Large intestine (tissue), 3 donors: ENCODE measurements around the gene EIF2S1. TPM values are rescaled to one million over a fixed set of nuclear protein-coding genes. Genes with fewer than 3 reads are reported as not detected.
"Not testable (repeated sequence)": the region's sequence is repeated elsewhere in the genome, so short reads cannot be mapped to it uniquely, and the experiment has no call there.

Source experiments
- DNase-seq, 2 donors: peaks; one replicate each; pipeline versions ENCODE4 v3.0.0 to v3.0.0-alpha.2; 2013
- H3K27ac ChIP-seq: one replicate; pipeline ENCODE4 v1.5.1; 2013; ENCODE audit warnings: low read length
- H3K27me3 ChIP-seq: 2 replicates; pipeline ENCODE4 v1.6.1; 2013; ENCODE audit warnings: low read length; ENCODE audit not compliant: control insufficient read depth, insufficient read depth
- H3K36me3 ChIP-seq: 2 replicates; pipeline ENCODE4 v1.6.1; 2013; ENCODE audit warnings: low read length; ENCODE audit not compliant: control insufficient read depth, insufficient read depth
- H3K4me1 ChIP-seq: one replicate; pipeline ENCODE4 v1.6.1; 2013; ENCODE audit warnings: low read length; ENCODE audit not compliant: control insufficient read depth, insufficient read depth
- H3K4me3 ChIP-seq: one replicate; pipeline ENCODE4 v1.5.1; 2013; ENCODE audit warnings: low read length
- H3K9me3 ChIP-seq: one replicate; pipeline ENCODE4 v1.6.1; 2013; ENCODE audit warnings: mild to moderate bottlenecking, low read depth, low read length, moderate library complexity; ENCODE audit not compliant: control insufficient read depth
- WGBS: methylation state at CpG from one replicate; pipeline ENCODE4 v1.1.5; 2013; ENCODE audit warnings: low lambda C conversion rate; ENCODE audit not compliant: insufficient coverage; 5-methylcytosine and 5-hydroxymethylcytosine counted together
- polyA plus RNA-seq: library from polyadenylated mRNA; unstranded; fragments of 120-200 nt; gene quantifications from one replicate; pipeline ENCODE4 v1.2.1, GENCODE V29; 2013

EIF2S1 gene
- polyA plus RNA-seq, 1 donor: 85.7 TPM

DNA sequence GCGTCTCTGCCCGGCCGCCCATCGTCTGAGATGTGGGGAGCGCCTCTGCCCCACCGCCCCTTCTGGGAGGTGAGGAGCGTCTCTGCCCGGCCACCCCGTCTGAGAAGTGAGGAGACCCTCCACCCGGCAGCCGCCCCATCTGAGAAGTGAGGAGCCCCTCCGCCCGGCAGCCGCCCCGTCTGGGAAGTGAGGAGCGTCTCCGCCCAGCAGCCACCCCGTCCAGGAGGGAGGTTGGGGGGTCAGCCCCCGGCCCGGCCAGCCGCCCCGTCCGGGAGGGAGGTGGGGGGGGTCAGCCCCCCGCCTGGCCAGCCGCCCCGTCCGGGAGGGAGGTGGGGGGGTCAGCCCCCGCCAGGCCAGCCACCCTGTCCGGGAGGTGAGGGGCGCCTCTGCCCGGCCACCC lies 18.9 kb upstream of the EIF2S1 start:
- H3K9me3 ChIP-seq: not testable (repeated sequence)

DNA sequence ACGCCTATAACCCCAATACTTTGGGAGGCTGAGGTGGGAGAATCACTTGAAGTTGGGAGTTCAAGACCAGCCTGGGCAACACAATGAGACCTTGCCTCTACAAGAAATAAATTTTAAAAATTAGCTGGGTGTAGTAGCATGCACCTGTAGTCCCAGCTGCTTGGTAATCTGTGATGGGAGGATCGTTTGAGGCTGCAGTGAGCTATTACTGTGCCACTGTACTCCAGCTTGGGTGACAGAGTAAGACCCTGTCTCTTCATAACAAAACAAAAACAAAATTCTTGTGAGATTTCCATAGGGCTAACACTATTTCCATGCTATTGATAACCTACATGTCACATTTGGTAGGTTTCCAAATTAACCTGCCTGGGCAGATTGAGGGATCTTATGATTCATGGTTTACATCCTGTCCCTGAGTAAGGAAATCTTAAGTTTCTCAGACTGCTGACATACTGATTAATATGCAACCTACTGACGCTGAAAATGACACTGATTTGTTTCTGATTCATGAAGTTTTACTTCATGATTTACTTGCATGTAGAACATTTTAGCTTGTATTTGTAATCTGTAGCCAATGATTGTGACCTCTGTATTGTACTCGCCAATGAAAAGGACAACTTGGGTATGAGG lies 16.4 kb upstream of the EIF2S1 start:
- no peak overlapping the region for H3K4me3 ChIP-seq
- H3K27me3 ChIP-seq: no peaks in the 10 kb centered on the region
- H3K4me1 ChIP-seq: no peaks in the 10 kb centered on the region
- WGBS: 100% methylated on average over 1 of the region's 4 CpGs
- no peak for DNase-seq
- peaks cover 51% of the 10 kb centered on the region for H3K36me3 ChIP-seq
- H3K9me3 ChIP-seq: peaks cover 3% of the 10 kb centered on the region
- H3K27ac ChIP-seq: no peak overlapping the region

More for the DNA sequence above, 18.9 kb upstream of the EIF2S1 start:
- H3K27me3 ChIP-seq, H3K4me3 ChIP-seq, H3K27ac ChIP-seq, H3K4me1 ChIP-seq, DNase-seq: not testable (repeated sequence)
- no CpG with 5 or more reads among the region's 31 CpGs for WGBS
- peaks cover 55% of the 10 kb centered on the region for H3K36me3 ChIP-seq

DNA sequence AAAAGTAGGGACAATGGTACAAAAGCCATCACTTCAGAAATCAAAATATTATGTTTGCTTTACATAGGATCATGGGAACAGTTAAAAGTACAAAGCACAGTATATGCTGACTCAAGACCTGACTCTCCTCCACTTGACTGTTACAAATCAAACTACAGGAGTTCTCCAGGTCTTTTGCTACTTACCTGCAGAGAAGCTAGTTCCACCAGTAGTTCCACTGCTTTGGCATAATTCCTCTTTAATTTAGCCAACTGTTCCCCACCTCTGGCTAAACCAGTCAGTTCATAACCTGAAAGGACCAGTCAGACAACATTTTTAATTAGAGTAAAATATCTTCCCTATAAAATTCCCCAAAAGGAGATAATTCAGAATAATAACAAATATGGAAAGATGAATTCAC lies 14.5 kb upstream of the EIF2S1 start:
- H3K36me3 ChIP-seq: peaks cover 57% of the 10 kb centered on the region
- no peaks in the 10 kb centered on the region for H3K4me1 ChIP-seq
- H3K27ac ChIP-seq: no peak overlapping the region
- H3K27me3 ChIP-seq: no peaks in the 10 kb centered on the region
- H3K4me3 ChIP-seq: no peak overlapping the region
- no peak for DNase-seq
- H3K9me3 ChIP-seq: peaks cover under 1% of the 10 kb centered on the region

DNA sequence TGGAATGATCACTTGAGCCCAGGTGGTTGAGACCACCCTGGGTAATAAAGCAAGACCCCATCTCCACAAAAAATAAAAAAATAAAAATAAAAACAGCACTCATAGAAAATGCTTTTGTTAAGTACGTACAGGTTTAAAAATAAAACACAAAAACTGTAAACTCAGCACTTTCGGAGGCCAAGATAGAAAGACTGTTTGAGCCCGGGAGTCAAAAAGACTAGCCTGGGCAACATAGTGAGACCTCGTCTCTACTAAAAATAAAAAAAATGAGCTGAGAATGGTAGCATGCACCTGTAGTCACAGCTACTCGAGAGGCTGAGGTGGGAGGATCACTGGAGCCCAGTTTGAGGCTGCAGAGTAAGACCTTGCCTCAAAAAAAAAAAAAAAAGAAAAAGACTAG lies 8.1 kb upstream of the EIF2S1 start:
- H3K36me3 ChIP-seq: peaks cover 46% of the 10 kb centered on the region

DNA sequence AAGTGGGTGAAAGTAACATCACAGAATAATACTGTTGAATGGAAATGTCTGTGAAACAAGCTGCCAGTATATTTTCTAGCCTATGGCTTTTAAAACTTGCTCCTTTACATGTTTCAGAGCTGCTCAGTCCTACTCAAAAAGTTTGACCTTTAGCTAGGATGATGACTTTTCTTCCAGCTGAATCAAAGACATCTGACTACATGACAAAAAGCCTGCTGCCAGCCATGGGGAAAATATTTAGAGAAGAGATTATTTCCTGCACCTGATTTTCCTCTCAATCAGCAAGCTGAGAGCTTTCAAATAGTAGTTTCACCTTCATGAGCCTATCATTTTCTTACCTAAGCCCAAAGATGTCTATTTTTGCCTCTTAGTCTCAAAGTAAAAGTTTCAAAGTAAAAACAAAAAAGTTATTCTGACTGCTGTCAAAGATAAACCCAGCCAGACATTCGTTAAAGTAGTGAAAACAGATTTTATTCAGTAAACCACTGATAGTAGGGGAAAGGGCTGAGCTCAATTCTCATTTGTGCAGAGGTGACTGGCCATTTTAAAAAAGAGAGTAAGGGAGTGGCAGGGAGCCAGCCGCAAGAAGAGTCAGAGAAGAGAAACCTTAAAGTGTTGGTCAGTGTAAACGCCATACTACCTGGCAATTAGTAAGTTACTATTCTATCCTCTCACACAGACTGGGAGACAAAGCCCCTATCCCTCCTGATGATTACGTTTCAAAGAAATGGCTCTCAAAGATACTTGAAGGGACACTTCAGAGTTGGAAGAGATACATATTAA lies 2.8 kb upstream of the EIF2S1 start:
- Histone ChIP-seq H3K36me3 (peaks cover 8% of the 10 kb centered on the region), H3K27me3 (no peaks in the 10 kb centered on the region), H3K27ac (no peak overlapping the region), H3K9me3 (no peaks in the 10 kb centered on the region), H3K4me1 (peaks cover 13% of the 10 kb centered on the region), H3K4me3 (no peak overlapping the region)
- DNase-seq: no peak
- no CpG with 5 or more reads among the region's 4 CpGs for WGBS

More for the DNA sequence above, 8.1 kb upstream of the EIF2S1 start:
- no peaks in the 10 kb centered on the region for H3K4me1 ChIP-seq
- WGBS: 100% methylated on average over 1 of the region's 5 CpGs
- no peak overlapping the region for H3K27ac ChIP-seq
- DNase-seq: no peak
- no peaks in the 10 kb centered on the region for H3K27me3 ChIP-seq
- no peak overlapping the region for H3K4me3 ChIP-seq
- H3K9me3 ChIP-seq: no peaks in the 10 kb centered on the region

DNA sequence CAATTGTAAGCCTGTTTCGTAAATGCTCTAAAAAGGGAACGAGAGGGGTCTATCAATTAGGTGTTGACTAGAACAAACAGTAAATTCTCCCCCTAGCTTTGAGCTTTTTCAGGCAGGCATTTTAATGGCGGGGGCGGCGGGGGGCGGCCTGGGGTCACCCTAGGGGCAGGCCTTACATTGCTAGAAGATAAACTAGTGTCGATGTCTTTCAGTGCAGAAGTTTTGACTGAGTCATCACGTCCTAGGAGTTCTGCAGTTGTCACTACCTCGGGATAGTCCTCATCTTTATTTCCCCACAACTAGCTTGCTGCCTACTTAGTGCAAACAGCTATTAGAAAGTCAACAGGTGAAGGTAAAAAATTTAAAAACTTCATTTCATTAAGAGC lies 2.2 kb upstream of the EIF2S1 start:
- no peaks in the 10 kb centered on the region for H3K27me3 ChIP-seq
- H3K36me3 ChIP-seq: peaks cover 3% of the 10 kb centered on the region
- H3K27ac ChIP-seq: no peak overlapping the region
- no peak for DNase-seq
- H3K4me1 ChIP-seq: peaks cover 13% of the 10 kb centered on the region
- no peaks in the 10 kb centered on the region for H3K9me3 ChIP-seq
- no peak overlapping the region for H3K4me3 ChIP-seq
- WGBS: no CpG with 5 or more reads among the region's 9 CpGs

DNA sequence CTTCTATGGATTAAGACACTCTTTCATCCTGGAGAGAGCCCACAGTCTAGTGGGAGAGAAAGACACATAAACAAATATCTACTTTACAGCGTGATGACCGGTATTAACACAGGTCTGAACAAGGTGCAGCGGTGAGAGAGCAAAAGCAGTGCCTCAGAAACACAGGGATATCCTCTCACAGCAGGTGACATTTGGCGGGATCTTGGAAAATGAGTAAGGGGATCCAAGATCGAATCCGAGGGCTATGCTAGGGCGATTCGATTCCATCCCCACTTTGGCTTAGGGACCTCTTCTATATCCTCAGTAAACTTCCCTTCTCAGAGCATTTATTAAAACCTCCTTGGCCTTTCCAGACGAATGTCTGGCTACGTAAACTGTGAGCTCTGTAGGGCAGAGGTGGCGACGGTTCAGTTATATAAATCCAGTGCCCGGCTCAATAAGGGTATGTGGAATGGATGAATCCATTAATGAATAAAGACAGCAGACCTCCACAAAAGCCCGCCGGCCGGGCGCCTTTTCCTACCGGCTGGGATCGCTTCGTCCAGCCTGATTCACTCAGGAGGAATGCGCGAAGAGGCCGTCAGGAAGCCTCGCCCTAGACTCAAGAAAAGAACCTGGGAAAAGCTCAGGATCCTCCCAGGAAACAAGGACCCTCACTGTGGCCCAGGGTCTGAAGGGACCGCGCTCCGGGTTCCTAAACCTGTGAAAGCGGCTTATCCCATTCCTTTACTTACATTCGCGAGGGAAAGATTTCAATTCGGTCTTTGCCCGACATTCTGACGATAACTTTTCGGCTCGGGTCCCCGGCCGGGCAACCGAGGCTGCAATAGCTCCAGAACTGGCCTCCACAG lies 979 bp upstream of the EIF2S1 start:
- Histone ChIP-seq H3K4me1 (peaks cover 13% of the 10 kb centered on the region), H3K4me3 (peak overlapping the region; percentile 70), H3K9me3 (no peaks in the 10 kb centered on the region), H3K27ac (peak overlapping the region; percentile 59), H3K36me3 (no peaks in the 10 kb centered on the region), H3K27me3 (no peaks in the 10 kb centered on the region)
- no CpG with 5 or more reads among the region's 38 CpGs for WGBS
- peak; percentile 9 to 37 for DNase-seq

DNA sequence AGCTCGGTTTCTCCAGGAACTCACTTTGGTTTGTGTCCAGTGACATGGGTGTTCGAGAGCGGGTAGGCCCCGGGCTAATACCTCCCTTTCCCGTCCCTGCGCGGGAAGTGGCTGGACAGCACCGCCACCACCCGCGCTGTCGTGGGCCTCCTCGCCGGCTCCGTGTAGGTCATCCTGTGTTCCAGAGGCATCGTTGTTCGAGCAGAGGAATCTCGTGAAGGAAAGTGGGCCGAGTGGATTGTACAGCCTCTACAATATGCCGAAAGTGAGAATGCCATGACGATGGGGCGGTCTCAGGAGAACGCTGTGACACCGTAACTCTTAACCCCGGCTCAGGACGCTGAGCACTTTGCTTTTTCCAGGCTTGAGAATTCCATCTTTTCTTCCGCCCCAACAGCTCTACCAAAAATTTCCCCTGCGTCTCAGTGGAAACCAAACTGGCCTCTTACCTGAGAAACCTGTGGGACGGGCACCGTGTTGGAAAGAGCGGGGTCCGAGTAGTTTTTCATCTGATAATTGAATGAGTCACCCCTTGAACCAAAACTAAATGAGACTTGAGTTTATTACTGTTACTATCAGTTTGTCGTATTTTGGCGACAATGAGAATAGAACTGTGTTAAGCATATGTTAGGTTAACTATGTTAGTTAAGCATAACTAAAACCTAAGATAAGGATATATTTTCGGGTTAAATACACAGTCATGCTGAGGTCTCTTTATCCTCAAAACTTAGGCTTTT lies 510 bp downstream of the EIF2S1 start:
- WGBS: 9% methylated on average over 3 of the region's 34 CpGs
- no peaks in the 10 kb centered on the region for H3K27me3 ChIP-seq
- H3K36me3 ChIP-seq: peaks cover 6% of the 10 kb centered on the region
- no peak for DNase-seq
- peaks cover 13% of the 10 kb centered on the region for H3K4me1 ChIP-seq
- H3K9me3 ChIP-seq: no peaks in the 10 kb centered on the region
- peak overlapping the region; percentile 83 for H3K27ac ChIP-seq
- H3K4me3 ChIP-seq: peak overlapping the region; percentile 82

DNA sequence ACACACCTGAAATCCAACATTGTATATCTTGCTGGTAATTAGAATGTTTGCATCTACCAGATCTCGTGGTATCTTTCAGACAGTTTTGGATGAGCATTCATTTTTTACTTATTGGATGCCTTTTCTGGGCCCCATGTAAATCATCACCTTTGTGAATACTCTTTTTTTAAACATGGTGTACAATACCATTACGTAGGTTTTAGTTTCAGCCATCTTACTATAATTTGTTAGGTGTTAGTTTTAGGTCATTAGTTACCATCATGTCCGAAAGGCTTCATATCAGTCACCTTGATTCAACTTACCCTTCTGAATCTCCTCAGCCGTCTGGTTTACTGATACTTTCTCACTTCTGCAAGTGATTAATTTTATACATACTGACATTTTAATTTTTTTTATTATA lies 5.3 kb downstream of the EIF2S1 start:
- Histone ChIP-seq H3K9me3 (no peaks in the 10 kb centered on the region), H3K27me3 (no peaks in the 10 kb centered on the region), H3K36me3 (peaks cover 40% of the 10 kb centered on the region), H3K4me1 (peaks cover 9% of the 10 kb centered on the region), H3K4me3 (no peak overlapping the region), H3K27ac (no peak overlapping the region)
- WGBS: 97% methylated on average over 4 of the region's 4 CpGs
- DNase-seq: no peak

DNA sequence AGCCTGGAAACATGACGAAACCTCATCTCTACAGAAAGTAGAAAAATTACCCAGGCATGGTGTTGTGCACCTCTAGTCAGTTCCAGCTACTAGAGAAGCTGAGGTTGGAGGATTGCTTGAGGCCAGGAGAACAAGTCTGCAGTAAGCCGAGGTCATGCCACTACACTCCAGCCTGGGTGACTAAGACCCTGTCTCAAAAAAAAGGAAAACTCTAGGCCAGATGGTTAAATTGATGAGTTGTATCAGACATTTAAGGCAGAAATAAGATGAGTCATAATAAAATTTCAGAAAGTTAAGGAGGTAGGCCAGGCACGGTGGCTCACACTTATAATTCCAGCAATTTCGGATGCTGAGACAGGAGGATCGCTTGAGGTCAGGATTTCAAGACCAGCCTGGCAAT lies 10.7 kb downstream of the EIF2S1 start:
- Histone ChIP-seq H3K27me3 (no peaks in the 10 kb centered on the region), H3K4me3 (no peak overlapping the region), H3K9me3 (no peaks in the 10 kb centered on the region), H3K36me3 (peaks cover 55% of the 10 kb centered on the region), H3K27ac (no peak overlapping the region), H3K4me1 (no peaks in the 10 kb centered on the region)
- WGBS: 83% methylated on average over 1 of the region's 5 CpGs
- DNase-seq: no peak
